ENCODE data around the gene SSTR3. TPM values are rescaled to one million over a fixed set of nuclear protein-coding genes. Genes with fewer than 3 reads are reported as not detected.
A peak's percentile ranks its signal among the peaks of the same experiment; 100 is the strongest.

The SSTR3 gene
- total and polyA plus RNA-seq, 9 of the 15 experiments (the other 6 are each of a cell fraction or from before 2014, with no cell fraction given), result 0.03 TPM; not detected in 8

- TF ChIP-seq POLR2G (IDR thresholded peaks at IDR 0.05; ENCODE audit: low read depth, low read length), result peak; percentile 57
- TF ChIP-seq KDM1A (IDR thresholded peaks at IDR 0.05), result peak; percentile 79 to 83; a peak in 3 of 4 replicates
Measured at GRCh38 chr22:37230673-37231405, 18.6 kb upstream of the SSTR3 start (continued).

- Histone ChIP-seq H3K36me3 (ENCODE audit: control insufficient read depth, insufficient read depth, low read length) (peaks cover 74% of the 10 kb centered on the region; the same call in 2 of the 3 replicates), H3K4me2 (ENCODE audit: insufficient read depth, low read length) (peak overlapping the region; percentile 37; the same call in 1 of the 2 replicates), H3K4me1 (replicated peaks in 1 of 2; ENCODE audit: control insufficient read depth in 2 of 2, insufficient read depth in 2 of 2, low read length in 2 of 2) (peaks cover 19 to 48% of the 10 kb centered on the region in 2 experiments), H3K9me1 (ENCODE audit: control insufficient read depth, insufficient read depth, low read length) (no peaks in the 10 kb centered on the region), H3K4me3 (no peak overlapping the region), H2AFZ (ENCODE audit: low read depth, low read length) (no peak overlapping the region), H3K27me3 (ENCODE audit: control insufficient read depth in 2 of 2, insufficient read depth in 2 of 2, low read length in 2 of 2) (no peaks in the 10 kb centered on the region), H3K9me3 (replicated peaks; ENCODE audit: control insufficient read depth, insufficient read depth, low read depth, low read length) (no peaks in the 10 kb centered on the region), H4K20me1 (replicated peaks; ENCODE audit: control insufficient read depth, insufficient read depth, low read length) (peaks cover 2% of the 10 kb centered on the region; the same call in 1 of the 2 replicates), H3K9ac (ENCODE audit: insufficient read depth in 1 of 2, low read depth in 2 of 2, low read length in 2 of 2) (peak overlapping the region; percentile 60 to 78; a peak in 3 of 4 replicates), H3K79me2 (ENCODE audit: control insufficient read depth, insufficient read depth, low read length) (peaks cover 12% of the 10 kb centered on the region), H3K27ac (ENCODE audit: extremely low read depth, low read depth, low read length) (peak overlapping the region; percentile 78)
- intact Hi-C loops (cut with micrococcal nuclease) (no loop called here), in situ Hi-C loops (cut with MboI) (no loop called here)
- peak; percentile 67 for FAIRE-seq
- DNase-seq (ENCODE audit: extremely low read depth in 1 of 4, low spot score in 3 of 4), result peak; percentile 58 to 82 (median 70)
- POLR2A ChIA-PET, result interaction anchor here (0.6 to 1.3 kb wide), 3 partner anchors 13 to 468 kb away, joined by 3 to 4 read pairs (median 4); no protein-coding TSS in a partner anchor
- CTCF ChIA-PET (ENCODE audit: low intra/inter-chr PET ratio), result interaction anchor here (0.7 kb wide), 1 partner anchor 51 kb away, joined by 3 read pairs; no protein-coding TSS in a partner anchor
- ATAC-seq, result peak; percentile 94
- no TSS peak for BruUV-seq (replicated peaks)
- 44% methylated on average over 1 of the region's 8 CpGs for WGBS (ENCODE audit: insufficient coverage, low coverage, missing lambda C conversion rate)
- TF ChIP-seq TOE1 (IDR thresholded peaks at IDR 0.05; ENCODE audit: borderline replicate concordance) (no peak), TOE1 (CRISPR knock-in tag; IDR thresholded peaks at IDR 0.05; ENCODE audit: borderline replicate concordance, low read depth) (no peak), ZNF431 (CRISPR knock-in tag; IDR thresholded peaks at IDR 0.05) (no peak), CXXC5 (CRISPR knock-in tag; IDR thresholded peaks at IDR 0.05) (no peak), CC2D1A (IDR thresholded peaks at IDR 0.05) (no peak), THRAP3 (IDR thresholded peaks at IDR 0.05; ENCODE audit: borderline replicate concordance) (no peak), BHLHE40 (IDR thresholded peaks at IDR 0.05; ENCODE audit: low read length) (no peak), BCOR (IDR thresholded peaks at IDR 0.05) (peak; percentile 84), DEAF1 (CRISPR knock-in tag; IDR thresholded peaks at IDR 0.05) (no peak), ZNF398 (CRISPR knock-in tag; IDR thresholded peaks at IDR 0.05) (no peak)
Measured at GRCh38 chr22:37229805-37230672, 17.8 kb upstream of the SSTR3 start.

Data from K562 (cell line).